ENCODE results near the gene XRCC1.
A peak's percentile ranks its signal among the peaks of the same experiment; 100 is the strongest.

XRCC1 gene, protein sequence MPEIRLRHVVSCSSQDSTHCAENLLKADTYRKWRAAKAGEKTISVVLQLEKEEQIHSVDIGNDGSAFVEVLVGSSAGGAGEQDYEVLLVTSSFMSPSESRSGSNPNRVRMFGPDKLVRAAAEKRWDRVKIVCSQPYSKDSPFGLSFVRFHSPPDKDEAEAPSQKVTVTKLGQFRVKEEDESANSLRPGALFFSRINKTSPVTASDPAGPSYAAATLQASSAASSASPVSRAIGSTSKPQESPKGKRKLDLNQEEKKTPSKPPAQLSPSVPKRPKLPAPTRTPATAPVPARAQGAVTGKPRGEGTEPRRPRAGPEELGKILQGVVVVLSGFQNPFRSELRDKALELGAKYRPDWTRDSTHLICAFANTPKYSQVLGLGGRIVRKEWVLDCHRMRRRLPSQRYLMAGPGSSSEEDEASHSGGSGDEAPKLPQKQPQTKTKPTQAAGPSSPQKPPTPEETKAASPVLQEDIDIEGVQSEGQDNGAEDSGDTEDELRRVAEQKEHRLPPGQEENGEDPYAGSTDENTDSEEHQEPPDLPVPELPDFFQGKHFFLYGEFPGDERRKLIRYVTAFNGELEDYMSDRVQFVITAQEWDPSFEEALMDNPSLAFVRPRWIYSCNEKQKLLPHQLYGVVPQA

DNA sequence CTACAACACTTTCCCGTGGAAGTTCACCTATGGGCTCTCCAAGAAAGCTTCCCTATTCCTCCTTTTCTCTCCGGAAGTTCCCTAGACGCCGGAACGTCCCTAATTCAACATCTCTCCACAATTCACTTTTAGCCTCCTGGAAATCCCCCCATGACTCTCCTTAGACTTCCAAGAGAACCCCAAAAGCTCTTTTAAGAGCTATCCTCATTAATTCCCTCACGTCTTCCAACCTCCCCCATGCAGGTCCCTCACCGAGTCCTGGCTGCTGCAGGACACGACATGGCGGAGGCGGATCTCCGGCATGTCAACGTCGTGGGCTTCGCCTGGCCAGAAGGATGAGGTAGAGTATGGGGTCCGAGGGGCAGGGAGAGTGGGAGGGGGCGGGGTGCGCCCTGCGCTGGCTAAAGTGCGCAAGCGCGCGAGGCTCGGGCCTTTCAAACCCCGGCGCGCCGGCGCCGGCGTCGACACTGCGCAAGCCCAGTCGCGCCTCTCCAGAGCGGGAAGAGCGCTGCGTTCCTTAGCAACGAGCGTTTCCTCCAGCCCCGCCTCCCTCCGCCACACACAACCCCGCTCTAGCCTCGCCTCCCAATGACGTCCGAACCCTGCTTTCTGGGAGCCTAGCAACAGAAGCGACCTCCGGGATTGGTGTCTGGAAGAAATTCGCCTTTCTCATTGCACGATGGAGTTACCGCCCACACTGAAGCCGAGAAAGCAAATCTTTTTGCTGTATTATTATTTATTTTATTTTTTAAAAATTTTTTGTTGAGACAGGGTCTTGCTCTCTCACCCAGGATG is at the start of gene XRCC1, which contains the start of gene PINLYP:
Gene XRCC1, minus strand, starts transcription at position 372 of the 795 bp plus-strand sequence. Its CDS starts 69 bp downstream, at position 303.
Gene PINLYP, plus strand, starts transcription at position 646 of the 795 bp plus-strand sequence. CDS start 1,391 bp downstream, outside the sequence.
- FAIRE-seq (peak; percentile 100), DNase-seq (ENCODE audit: extremely low spot score, insufficient read length, low read depth) (peak; percentile 96)

DNA sequence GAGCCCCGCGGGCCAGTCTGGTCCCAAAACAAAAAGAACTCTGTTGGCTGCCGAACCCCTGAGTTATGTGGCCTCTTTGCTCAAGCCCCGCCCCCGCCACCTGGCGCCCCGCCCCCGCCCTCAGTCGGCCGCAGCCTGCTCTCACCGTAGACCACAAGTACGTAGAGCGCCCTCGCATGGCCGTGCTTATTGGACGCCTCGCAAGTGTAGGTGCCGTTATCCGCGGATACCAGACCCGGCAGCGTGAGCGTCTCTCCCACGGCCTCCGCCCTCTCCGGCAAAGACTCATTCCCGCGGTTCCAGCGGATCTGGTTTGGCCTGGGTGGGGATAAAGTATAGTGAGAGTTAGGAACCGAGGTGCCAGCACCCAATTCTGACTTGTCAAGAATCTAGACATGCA is 49.6 kb upstream of the XRCC1 start:
- DNase-seq (ENCODE audit: extremely low spot score, insufficient read length, low read depth) (no peak), FAIRE-seq (peak; percentile 62)

DNA sequence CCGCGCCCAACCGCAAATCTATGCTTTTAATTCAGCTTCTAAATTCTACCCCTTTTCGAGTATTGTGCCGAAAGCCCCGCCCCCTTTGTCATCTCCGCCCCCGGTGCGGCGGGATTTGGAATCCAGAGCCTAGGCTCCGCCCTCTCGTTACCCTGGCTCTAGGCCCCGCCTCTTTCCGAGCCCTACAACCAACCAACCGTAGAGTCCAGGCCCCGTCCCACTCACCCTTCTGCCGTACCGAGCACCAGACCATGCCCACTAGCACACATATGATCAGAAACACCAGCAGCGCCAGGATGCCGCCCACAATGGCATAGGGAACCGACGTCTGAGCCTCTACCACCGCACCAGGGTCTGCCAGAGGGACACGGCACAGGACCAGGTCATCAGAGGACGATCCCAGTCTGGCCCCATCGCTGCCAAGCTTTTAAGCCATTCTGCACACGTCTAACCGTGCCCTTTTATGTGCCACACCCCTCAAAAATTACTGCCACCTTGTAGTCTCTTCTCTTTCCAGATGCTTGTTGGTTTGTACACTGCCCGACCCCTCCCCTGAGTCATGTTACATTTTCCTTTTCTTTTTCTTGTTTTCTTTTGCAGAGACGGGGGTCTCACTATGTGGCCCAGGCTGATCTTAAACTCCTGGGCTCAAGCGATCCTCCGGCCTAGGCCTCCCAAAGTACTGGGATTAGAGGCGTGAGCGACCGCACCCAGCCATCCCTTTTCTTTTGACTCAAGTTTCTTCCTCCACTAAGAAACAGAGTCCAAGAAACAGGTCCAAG is 48.8 kb upstream of the XRCC1 start:
- no peak for FAIRE-seq
- no peak for DNase-seq (ENCODE audit: extremely low spot score, insufficient read length, low read depth)

DNA sequence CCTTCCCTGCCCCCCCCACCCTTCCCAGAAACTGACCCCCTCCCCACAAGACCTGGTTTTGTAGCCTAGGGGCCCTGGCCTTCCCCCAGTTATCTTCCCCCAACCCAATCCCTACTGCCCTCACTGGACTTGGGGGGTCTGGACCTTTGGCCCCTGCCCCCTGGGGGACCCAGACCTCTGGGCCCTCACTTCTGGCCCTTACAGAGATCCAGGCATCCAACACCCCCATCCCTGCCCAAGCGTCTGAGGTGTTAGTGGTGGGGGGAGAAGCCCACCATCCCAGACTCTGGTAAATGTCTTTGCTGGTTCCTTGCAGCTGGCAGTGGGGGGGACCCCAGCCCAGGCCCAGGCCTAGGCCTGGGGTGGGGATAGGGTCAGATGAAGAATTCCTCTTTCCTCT is 47.6 kb upstream of the XRCC1 start:
- no peak for FAIRE-seq

DNA sequence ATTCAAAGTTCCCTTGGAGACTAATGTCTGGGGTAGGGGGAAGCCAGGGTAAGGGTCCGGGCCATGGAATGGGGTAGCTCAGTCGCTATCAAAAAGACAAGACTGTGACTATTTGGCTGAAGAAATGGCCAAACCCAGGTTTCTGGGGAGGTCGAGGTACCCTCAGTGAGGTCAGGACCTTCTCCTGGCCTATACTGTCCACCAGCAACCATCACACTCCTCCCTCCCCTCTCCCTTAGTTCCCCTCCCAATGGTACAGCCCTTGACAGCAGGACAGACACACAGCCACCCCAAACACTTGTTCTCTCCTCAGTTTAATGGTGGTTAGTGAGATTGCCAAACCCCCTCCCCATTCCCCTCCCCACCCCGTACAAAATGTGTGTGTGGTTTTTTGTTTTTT is 46.7 kb upstream of the XRCC1 start:
- FAIRE-seq (no peak), DNase-seq (ENCODE audit: extremely low spot score, insufficient read length, low read depth) (no peak)

More for the DNA sequence above, 47.6 kb upstream of the XRCC1 start:
- no peak for DNase-seq (ENCODE audit: extremely low spot score, insufficient read length, low read depth)

DNA sequence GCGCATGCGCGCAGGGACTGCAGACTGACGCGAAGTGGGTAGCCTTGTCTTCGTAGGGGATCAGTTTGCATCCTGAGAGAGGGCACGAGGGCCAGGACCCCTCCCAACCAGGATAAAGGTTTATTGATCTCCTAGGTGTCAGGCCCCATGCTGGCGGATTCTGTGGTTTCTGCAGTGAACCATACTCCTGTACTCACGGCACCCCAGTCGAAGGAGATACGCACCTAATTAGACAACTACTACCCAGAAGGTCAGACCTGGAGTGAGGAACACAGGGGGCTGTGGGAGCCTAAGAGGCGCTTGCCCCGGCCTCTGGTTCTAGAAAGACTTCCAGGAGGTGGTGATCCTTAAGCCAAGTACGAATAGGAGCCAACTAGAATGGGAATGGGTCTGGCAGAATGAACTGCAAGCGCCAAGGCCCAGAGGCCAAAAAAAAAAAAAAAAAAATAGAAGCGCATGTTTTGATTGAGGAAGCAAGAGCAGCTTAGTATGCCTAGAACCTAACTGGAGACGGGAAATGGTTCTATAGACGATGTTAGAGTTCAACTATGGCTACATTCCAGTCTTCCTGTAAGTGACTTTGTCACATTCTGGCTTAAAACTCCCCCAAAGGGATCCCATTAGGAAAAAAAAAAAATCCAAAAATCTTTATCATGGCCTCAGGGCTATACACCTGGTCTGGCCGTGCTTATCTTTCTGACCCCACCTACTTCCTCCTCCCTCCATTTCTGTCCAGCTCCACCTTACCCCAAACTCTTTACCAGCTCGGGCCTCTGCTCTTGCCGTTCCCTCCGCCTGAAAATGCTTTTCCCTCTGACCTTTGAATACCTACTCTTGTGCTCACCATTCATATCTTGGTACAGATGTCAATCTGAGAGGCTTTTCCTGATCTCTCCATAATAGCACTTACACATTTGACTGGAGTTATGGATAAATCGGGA is 45.0 kb upstream of the XRCC1 start:
- DNase-seq (ENCODE audit: extremely low spot score, insufficient read length, low read depth) (no peak), FAIRE-seq (no peak)

DNA sequence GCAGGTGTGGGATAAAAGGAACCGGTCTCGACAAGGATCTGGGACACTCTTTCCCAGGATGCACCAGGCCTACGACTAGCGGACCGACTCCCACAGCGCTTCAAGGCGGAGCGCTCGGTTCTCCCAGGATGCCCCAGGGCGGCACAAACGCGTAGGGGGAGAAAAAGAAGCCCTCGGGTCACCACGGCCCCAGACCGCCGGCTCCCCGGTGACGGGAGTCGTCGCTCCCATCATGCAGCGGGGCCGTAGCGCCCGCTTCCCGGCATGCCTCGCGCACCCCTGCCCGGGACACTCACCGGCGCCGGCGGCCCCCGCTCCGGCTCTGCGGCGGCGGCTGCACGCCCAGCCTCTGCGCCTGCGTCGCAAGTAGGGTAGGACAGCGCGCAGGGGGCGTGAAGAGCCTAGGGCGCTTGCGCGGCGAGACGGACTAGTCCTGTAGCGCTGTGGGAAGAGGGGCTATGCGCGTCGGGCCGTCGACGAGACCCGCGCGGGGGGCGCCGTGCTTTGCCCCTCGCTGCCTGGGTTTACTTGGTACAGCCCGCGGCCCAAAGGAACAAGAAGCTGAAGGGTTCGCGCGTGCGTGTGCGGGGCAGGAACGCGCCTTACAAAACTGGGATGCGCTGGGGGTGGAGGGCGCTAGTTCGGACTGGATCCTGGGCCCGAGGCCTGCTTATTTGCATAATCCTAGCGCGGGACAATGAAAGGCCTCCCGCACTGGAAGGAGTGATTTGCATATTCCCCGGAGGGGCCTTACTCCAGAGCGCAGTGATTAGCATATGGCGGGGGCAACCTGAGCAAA is 44.1 kb upstream of the XRCC1 start, which contains the start of gene ZNF428:
Gene ZNF428, minus strand, starts transcription at position 368 of the 799 bp plus-strand sequence. CDS start 5,325 bp downstream, outside the sequence.
- DNase-seq (ENCODE audit: extremely low spot score, insufficient read length, low read depth) = peak; percentile 83
- peak; percentile 95 for FAIRE-seq

DNA sequence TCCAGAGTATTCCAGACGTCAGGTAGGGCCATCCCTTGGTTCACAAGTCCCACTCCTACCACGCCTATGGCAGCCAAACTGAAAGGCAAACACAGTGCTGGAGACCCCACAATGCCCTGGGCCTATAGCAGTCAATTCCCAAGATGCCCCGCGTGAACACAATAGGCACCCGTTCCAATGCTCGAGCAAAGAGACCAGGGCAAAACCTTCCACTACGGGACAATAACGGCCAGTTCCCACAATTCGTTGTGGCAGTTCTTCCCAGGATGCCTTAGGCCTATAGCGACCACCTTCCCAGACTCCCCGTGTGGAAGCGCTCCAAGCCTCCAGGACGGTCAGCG is 43.6 kb upstream of the XRCC1 start:
- DNase-seq (ENCODE audit: extremely low spot score, insufficient read length, low read depth) (no peak), FAIRE-seq (no peak)

DNA sequence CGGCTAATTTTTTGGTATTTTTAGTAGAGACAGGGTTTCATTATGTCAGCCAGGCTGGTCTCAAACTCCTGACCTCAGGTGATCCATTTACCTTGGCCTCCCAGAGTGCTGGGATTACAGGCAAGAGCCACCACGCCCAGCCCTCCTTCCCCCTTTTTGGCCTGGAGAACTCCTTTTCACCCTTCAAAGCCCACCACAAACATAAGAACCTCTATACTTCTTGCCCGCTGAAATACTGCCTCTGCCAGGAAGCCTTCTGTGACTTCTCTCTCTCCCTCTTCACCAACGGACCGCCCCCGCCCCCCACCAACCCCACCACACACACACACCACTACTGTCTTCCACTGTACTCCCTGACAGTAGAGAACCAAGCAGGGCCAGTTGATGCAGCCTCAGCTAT is 41.6 kb upstream of the XRCC1 start:
- no peak for FAIRE-seq

DNA sequence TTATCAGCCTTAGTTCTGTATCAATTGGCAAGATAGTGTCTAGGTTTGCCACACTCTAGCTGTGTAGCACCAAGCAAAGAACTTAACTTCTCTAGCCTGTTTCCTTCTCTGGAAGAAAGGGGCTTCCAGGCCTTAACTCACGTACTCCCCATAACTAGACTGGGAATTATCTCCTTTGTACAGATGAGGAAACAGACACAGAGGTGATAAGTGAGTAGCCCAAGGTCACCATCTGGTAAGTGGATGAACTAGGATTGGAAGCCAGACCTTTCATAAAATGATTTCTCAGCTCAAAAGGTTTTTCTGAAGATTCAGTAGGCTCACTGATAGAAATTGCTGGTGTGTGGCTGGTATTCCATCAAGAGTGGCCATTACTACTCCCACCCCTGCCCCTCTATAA is 41.0 kb upstream of the XRCC1 start:
- FAIRE-seq (no peak), DNase-seq (ENCODE audit: extremely low spot score, insufficient read length, low read depth) (no peak)

More for the DNA sequence above, 41.6 kb upstream of the XRCC1 start:
- no peak for DNase-seq (ENCODE audit: extremely low spot score, insufficient read length, low read depth)

DNA sequence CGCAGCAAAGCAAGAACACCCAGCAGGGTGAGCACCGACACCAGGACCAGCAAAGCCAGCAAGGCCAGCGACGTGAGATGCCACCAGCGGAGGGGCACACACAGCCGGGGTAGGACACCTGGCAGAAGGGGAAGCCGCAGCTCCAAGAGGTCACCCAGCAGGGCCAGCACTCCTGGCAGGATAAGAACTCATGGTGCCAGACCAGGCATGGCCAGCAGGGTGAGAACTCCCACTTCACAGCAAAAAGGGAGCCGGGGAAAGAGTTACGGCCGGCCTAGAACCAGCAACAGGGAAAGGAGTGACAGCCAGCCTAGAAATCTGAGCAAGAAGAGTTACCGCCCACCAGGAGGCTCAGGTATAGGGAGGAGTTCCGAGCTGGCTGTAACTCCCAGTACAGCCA is 37.0 kb upstream of the XRCC1 start:
- no peak for FAIRE-seq
- DNase-seq (ENCODE audit: extremely low spot score, insufficient read length, low read depth) = no peak

DNA sequence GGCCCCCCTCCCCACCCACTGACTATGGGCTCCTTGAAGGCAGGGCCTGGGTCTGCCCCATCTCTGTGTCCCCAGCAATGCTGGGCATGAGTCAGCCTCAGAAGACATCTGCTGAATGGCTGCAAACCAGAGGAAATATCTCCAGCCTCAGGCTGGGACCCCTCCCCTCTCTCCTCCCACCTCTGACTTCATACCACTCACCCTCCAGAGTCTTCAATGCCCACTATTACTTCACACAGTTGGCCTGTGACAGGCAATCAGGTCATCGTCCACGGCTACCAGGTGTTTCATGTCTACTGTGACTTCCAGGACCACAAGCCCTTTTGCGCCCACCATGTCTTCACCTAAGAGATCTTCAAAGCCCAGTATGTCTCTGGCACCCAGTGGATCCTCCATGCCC is 36.5 kb upstream of the XRCC1 start, which contains the start of gene SRRM5:
Gene SRRM5, plus strand, starts transcription at position 301 of the 400 bp plus-strand sequence. Its CDS starts 34 bp downstream, at position 335.
- FAIRE-seq (no peak), DNase-seq (ENCODE audit: extremely low spot score, insufficient read length, low read depth) (no peak)

DNA sequence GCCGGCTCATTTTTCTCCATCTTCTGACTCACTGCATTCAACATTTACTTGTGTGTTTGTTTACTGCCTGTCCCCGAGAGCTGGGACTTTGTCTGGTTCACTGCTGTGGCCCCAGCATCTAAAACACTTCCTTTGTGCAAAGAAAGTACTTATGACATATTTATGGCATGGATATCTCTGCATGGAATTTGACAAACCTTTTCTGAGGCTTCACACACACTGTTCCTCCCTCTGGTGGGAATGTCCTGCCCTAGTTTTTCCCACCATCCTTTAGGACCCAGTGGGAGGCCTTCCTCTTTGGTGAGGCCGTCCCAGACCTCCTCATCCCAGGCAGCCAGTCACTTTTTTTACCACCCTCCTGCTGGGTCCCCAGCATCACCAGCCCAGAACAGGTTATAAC is 35.2 kb upstream of the XRCC1 start:
- FAIRE-seq (no peak), DNase-seq (ENCODE audit: extremely low spot score, insufficient read length, low read depth) (no peak)

DNA sequence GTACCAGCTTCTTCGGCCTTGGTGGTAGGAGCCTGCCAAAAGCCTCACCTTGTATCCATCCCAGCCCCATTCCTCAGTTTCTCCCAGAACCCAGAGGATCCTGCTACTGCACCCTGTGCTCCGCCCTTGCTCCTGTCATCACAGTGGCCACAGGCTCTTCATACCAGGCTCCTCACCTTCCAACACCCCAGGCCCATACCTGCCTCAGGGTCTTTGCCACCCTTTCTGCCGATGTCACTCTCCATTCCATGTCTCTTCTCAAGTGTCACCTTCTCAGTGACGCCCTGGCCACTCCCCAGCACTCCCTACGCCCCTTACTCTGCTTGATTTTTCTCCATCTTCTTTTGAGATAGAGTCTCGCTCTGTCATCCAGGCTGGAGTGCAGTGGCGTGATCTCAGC is 34.5 kb upstream of the XRCC1 start:
- no peak for FAIRE-seq

DNA sequence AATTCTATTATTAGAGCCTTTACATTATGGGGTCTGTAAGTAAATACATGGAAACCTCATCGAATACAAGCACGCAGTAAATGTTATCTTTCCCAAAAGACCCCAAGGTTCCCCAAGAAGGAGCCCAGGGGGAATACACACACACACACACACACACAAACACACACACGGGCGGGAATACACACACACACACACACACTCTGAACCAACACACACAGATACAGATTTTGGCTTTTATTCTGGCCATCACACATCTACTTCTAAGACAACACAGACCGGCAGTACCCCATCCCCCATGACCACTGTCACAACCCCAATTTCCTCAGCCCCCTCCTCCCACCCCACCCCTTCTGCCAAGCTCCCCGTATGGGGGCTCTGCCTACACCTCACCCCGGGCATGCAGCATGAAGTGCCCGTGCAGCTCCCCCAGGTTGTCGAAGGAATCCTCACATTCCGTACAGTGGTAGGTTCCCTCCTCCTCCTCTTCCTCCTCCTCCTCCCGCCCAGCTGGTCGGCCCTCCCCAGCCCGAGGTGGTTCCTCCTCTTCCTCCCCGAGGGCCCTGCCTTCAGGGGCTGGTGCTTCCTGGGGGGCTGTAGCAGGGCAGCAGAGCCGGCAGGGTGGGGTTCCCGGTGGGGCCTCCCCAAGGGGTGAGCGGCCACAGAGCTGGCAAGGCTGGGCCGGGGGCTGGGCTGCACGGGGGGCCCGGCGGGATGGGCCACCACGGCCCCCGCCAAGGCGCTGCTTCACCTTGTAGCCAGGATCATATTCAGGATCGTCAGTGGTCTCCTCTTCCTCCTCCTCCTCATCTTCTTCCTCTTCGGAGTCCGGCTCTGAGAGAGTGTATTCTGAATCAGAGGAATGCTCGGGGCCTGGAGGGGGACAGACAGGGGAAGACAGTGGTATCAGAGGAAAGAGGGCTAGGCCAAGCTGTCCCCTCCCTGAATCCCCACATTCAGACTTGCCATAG is 32.2 kb upstream of the XRCC1 start:
- DNase-seq (ENCODE audit: extremely low spot score, insufficient read length, low read depth) (no peak), FAIRE-seq (no peak)

More for the DNA sequence above, 34.5 kb upstream of the XRCC1 start:
- no peak for DNase-seq (ENCODE audit: extremely low spot score, insufficient read length, low read depth)

DNA sequence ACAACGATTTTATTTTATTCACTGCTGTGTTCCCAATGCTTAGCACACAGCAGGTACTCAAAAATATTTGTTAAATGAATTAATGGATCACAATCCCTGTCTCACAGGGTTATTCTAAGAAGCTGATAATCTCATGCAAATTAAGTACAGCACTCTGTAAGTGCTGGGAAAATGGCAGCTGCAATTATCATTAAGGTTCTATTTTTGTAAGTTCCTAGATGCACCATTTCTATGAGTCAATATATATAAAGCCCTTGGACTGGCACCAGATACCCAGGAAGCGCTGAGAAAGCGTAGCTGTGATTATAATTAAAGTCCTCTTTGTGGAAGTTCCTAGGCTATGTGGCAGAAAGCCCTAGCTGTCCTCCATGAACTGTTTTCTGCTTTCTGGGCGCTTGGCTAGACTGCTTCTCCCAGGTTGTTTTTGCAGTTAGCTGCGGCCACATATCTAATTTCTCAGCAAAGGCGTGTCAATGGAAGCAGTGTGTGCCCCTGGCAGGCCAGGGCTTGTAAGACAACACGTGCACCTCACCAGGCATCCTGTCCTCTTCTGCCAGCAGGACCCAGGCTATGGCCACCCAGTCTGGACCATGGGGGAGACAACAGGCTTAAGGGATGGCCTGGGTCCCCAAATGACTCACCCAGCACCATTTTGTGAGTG is 31.4 kb upstream of the XRCC1 start:
- DNase-seq (ENCODE audit: extremely low spot score, insufficient read length, low read depth) (no peak), FAIRE-seq (no peak)

Measured in GM18507 (cell line).